ENCODE data around the gene FLT4.

DNA sequence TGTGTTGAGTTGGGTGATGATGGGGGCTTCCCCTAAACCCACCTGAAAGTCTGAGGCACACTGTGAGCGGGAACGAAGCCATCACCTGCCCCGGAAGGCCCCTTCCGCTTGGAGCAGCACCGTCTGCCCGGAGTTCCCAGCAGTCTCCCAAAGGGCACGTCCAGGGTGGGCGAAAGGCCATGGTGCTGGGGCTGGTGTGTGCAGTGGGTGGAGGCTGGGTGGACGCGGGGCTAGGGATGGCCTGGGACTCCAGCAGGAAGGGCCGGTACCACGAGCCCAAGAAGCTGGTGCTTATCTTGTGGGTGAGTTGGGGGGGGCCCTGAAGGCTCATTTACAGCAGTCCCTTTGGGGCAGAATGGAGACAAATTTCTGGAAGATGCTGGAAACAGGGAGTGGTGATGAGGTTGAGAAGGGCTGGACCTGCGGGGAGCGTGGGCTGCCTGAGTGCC, 4.6 kb downstream of the FLT4 start:
- TF ChIP-seq CTCF (conservative IDR thresholded peaks at IDR 0.05; ENCODE audit: low read depth in 2 of 2): no peak
- no peak for TF ChIP-seq REST (IDR thresholded peaks at IDR 0.05; ENCODE audit: unreplicated experiment)
- no peak for TF ChIP-seq POLR2AphosphoS5 (IDR thresholded peaks at IDR 0.05; ENCODE audit: low read depth)
- TF ChIP-seq CREB1 (CRISPR knock-in tag; IDR thresholded peaks at IDR 0.05; ENCODE audit: low read depth): no peak
- no peak for TF ChIP-seq EZH2 (IDR thresholded peaks at IDR 0.05; ENCODE audit: low read depth, unreplicated experiment)
- no peak for TF ChIP-seq JUNB (IDR thresholded peaks at IDR 0.05; ENCODE audit: unreplicated experiment)
- no peak for TF ChIP-seq EZH2phosphoT487 (IDR thresholded peaks at IDR 0.05; ENCODE audit: unreplicated experiment)
